Testis (tissue), 3 donors: Measurements from ENCODE around the gene NDUFAF2. TPM values are rescaled to one million over a fixed set of nuclear protein-coding genes. Genes with fewer than 3 reads are reported as not detected.

Source experiments
- DNase-seq: peaks from one replicate; pipeline ENCODE4 v3.0.0-alpha.2; 2019
- H3K27ac ChIP-seq, 2 donors: fragments of 200-600 bp; sonication (generic); one replicate each; pipeline ENCODE4 v1.5.1; 2019
- H3K27me3 ChIP-seq: fragments of 200-600 bp; sonication (generic); one replicate; pipeline ENCODE4 v1.5.1; 2019
- H3K36me3 ChIP-seq: fragments of 200-600 bp; sonication (generic); one replicate; pipeline ENCODE4 v1.5.1; 2017; ENCODE audit warnings: low read depth; ENCODE audit errors: missing control alignments
- H3K4me1 ChIP-seq: fragments of 200-600 bp; sonication (generic); one replicate; pipeline ENCODE4 v1.5.1; 2019
- H3K4me3 ChIP-seq, 2 donors: fragments of 200-600 bp; sonication (generic); one replicate each; pipeline ENCODE4 v1.5.1; 2017 to 2019
- H3K9me3 ChIP-seq: fragments of 200-600 bp; sonication (generic); one replicate; pipeline ENCODE4 v1.5.1; 2017
- POLR2A ChIP-seq: fragments of 450-650 bp; IDR thresholded peaks from one replicate; pipeline ENCODE4 v1.6.1; 2017; ENCODE audit warnings: antibody characterized with exemption, mild to moderate bottlenecking, moderate library complexity
- WGBS, 2 donors: methylation state at CpG; one replicate each; pipeline ENCODE4 v1.1.5; 2018; 5-methylcytosine and 5-hydroxymethylcytosine counted together
- intact Hi-C: fragments of 100-400 bp; cut with DNase I; formaldehyde crosslinking; loops from one replicate; pipeline ENCODE4 v1.15.1; 2023; ENCODE audit warnings: low total_unique reads
- polyA plus RNA-seq: library from polyadenylated mRNA; stranded (reverse); fragments of 350-450 nt; fragmentation: Illumina TruSeq; extraction: RNeasy Lipid Tissue Mini Kit (QIAGEN cat#74804); gene quantifications from one replicate; pipeline ENCODE4 v1.2.3, GENCODE V29; 2014; ENCODE audit warnings: low read depth, low replicate concordance; ENCODE audit not compliant: insufficient read depth
- total RNA-seq, 2 donors: library from RNA; depleted of rRNA; stranded (reverse); fragments of >200 nt; gene quantifications; one replicate each; pipeline ENCODE4 v1.2.3, GENCODE V29; 2016
- TF ChIP-seq, protein P1 (sequence below), 3 experiments: fragments of 450-650 bp in 2 of 3; fragments of 200-600 bp in 1 of 3; sonication (generic) in 1 of 3; IDR thresholded peaks; one replicate each; pipeline ENCODE4 v1.5.1; 2016 to 2019; ENCODE audit warnings: antibody characterized with exemption in 3 of 3, mild to moderate bottlenecking in 2 of 3, moderate library complexity in 1 of 3

NDUFAF2 gene
- total and polyA plus RNA-seq, 3 donors from 2014 or later, result 18.1 to 30.8 (median 22.3) TPM

DNA sequence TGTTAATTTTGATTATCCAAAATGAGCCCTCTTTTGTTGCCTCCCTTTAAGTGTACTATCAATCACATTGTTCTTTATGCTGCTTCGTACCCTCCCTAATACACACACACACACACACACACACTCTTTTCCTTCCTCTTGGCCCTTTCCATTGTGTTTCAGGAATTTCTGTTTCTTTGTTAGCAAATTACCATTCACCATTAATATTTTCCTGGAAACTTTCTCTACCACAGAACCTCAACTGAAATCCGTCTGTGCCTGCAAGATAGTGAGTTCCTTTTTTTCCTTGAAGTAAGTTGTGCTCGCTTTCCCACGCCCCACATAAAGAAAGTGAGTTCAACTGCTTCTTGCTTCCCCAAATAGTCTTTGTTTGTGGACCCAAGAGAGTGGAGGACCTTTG is 155.4 kb downstream of the NDUFAF2 start:
- intact Hi-C loops, result no loop called here
- no peak for DNase-seq
- Histone ChIP-seq H3K36me3 (no peaks in the 10 kb centered on the region), H3K4me3 (no peak overlapping the region), H3K27me3 (no peaks in the 10 kb centered on the region), H3K9me3 (no peaks in the 10 kb centered on the region), H3K27ac (no peak overlapping the region), H3K4me1 (no peaks in the 10 kb centered on the region)
- 85 to 88% methylated on average over 4 of the region's 4 CpGs for WGBS, 2 donors
- TF ChIP-seq POLR2A, result no peak
- TF ChIP-seq, protein P1, sequence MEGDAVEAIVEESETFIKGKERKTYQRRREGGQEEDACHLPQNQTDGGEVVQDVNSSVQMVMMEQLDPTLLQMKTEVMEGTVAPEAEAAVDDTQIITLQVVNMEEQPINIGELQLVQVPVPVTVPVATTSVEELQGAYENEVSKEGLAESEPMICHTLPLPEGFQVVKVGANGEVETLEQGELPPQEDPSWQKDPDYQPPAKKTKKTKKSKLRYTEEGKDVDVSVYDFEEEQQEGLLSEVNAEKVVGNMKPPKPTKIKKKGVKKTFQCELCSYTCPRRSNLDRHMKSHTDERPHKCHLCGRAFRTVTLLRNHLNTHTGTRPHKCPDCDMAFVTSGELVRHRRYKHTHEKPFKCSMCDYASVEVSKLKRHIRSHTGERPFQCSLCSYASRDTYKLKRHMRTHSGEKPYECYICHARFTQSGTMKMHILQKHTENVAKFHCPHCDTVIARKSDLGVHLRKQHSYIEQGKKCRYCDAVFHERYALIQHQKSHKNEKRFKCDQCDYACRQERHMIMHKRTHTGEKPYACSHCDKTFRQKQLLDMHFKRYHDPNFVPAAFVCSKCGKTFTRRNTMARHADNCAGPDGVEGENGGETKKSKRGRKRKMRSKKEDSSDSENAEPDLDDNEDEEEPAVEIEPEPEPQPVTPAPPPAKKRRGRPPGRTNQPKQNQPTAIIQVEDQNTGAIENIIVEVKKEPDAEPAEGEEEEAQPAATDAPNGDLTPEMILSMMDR (IDR thresholded peaks at IDR 0.05), result no peak

DNA sequence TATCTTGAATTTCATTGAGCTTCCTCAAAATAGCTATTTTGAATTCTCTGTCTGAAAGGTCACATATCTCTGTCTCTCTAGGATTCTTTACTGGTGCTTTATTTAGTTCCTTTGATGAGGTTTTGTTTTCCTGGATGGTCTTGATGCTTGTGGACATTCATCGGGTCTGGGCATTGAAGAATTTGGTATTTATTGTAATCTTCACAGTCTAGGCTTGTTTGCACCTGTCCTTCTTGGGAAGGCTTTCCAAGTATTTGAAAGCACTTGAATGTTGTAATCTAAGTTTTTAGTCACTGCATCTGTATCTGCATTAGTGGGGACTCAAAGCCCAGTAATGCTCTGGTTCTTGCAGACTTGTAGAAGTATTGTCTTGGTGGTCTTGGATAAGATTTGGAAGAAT is 169.4 kb downstream of the NDUFAF2 start:
- H3K27ac ChIP-seq, result no peak overlapping the region
- no peaks in the 10 kb centered on the region for H3K4me1 ChIP-seq

DNA sequence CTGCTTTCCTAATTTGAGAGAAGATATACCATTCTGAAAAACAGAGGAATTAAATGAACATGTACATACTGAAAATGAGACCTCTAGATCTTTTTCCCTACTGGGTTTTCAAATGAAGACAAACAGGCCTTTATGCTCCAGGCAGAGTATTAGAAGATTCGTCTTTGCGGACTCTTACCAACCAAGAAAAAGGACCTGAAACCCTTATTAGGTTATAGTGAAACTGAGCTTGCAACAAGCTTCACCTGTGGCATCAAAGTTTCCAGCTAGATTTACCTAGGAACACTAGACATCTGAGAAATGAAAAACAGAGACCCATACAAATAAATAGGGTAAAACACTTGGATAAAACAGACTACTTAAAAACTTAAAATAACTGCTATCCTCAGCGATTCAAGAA is 171.0 kb downstream of the NDUFAF2 start:
- no peaks in the 10 kb centered on the region for H3K27me3 ChIP-seq
- H3K36me3 ChIP-seq, result no peaks in the 10 kb centered on the region
- no peak for DNase-seq
- H3K4me1 ChIP-seq, result no peaks in the 10 kb centered on the region
- no peak for TF ChIP-seq POLR2A
- no peaks in the 10 kb centered on the region for H3K9me3 ChIP-seq
- intact Hi-C loops, result no loop called here
- H3K4me3 ChIP-seq, result no peak overlapping the region
- H3K27ac ChIP-seq, result no peak overlapping the region
- WGBS, 2 donors, result 91 to 92% methylated on average over 3 of the region's 3 CpGs

More for the DNA sequence above, 169.4 kb downstream of the NDUFAF2 start:
- no peaks in the 10 kb centered on the region for H3K36me3 ChIP-seq
- no peaks in the 10 kb centered on the region for H3K27me3 ChIP-seq
- intact Hi-C loops, result no loop called here
- no peak for TF ChIP-seq POLR2A
- TF ChIP-seq, protein P1 (IDR thresholded peaks at IDR 0.05), result no peak
- 96 to 100% methylated on average over 1 of the region's 1 CpG for WGBS, 2 donors
- H3K4me3 ChIP-seq, result no peak overlapping the region
- H3K9me3 ChIP-seq, result no peaks in the 10 kb centered on the region
- DNase-seq, result no peak

DNA sequence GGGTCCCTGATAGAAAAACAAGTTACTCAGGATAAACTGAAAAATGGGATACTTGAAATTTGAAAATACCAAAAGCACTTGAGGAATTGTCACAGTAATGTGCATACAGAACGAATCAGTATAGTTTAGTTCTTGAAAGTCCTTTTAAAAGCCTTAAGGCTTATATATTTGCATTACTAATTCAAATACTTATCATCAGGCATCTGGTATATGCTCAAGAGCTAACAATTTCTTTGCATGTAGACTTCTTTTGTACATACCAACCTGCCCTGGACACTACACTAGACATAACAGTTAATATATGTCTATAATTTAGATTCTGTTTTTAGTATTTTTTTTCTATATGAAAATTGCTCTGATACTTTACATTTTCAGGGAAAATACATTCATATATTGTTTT is 174.1 kb downstream of the NDUFAF2 start:
- H3K4me1 ChIP-seq, result no peaks in the 10 kb centered on the region
- no peaks in the 10 kb centered on the region for H3K36me3 ChIP-seq
- H3K4me3 ChIP-seq, result no peak overlapping the region
- no peak overlapping the region for H3K27ac ChIP-seq
- H3K27me3 ChIP-seq, result no peaks in the 10 kb centered on the region
- intact Hi-C loops, result no loop called here
- DNase-seq, result no peak
- no peaks in the 10 kb centered on the region for H3K9me3 ChIP-seq
- TF ChIP-seq, protein P1 (IDR thresholded peaks at IDR 0.05), result no peak
- no peak for TF ChIP-seq POLR2A
- 91 to 94% methylated on average over 1 of the region's 1 CpG for WGBS, 2 donors

DNA sequence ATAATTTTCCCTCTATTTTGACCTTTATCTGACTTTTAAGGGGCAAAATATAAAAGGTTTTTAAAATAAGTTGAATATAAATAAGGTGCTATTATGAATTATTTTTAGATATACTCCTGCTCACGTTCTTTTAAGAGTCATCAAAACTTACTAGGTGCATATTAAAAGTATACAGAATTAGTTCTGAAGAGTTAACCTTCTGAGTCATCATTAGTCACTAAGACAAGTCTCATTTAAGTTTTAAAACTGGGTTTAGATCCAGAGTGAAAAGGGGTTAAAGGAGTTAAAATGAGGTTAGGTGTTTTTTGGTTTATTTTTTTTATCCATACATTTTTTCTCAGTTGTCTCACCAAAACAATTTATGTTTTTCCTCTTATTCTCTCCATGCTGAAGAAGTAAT is 175.5 kb downstream of the NDUFAF2 start:
- WGBS, 2 donors, result 69 to 96% methylated on average over 1 of the region's 1 CpG
- DNase-seq, result no peak
- TF ChIP-seq, protein P1 (IDR thresholded peaks at IDR 0.05), result no peak

More for the DNA sequence above, 175.5 kb downstream of the NDUFAF2 start:
- H3K27ac ChIP-seq, result no peak overlapping the region
- no peaks in the 10 kb centered on the region for H3K4me1 ChIP-seq
- no peak overlapping the region for H3K4me3 ChIP-seq
- intact Hi-C loops, result no loop called here
- no peaks in the 10 kb centered on the region for H3K27me3 ChIP-seq
- H3K9me3 ChIP-seq, result no peaks in the 10 kb centered on the region
- H3K36me3 ChIP-seq, result no peaks in the 10 kb centered on the region
